Panc1 (cell line): ENCODE results near the gene SENP6. TPM values are rescaled to one million over a fixed set of nuclear protein-coding genes. Genes with fewer than 3 reads are reported as not detected.

Experiments
- ATAC-seq: fragments of 200-7000 bp; cut with Tn5 transposase; 2 replicates; pipeline ENCODE4 v1.9.1; 2020; ENCODE audit warnings: mild to moderate bottlenecking, moderate library complexity
- BruUV-seq: library from RNA; stranded (reverse); fragments of 400-500 nt; replicated peaks from 2 replicates; lab custom pipeline; 2021; lab: Mats Ljungman, UMichigan
- CTCF ChIA-PET: fragments of 300-600 bp; sonication (Branson Sonifier 250); formaldehyde crosslinking; loops from one replicate; lab custom pipeline; 2022; ENCODE audit warnings: antibody characterized with exemption; lab: Charles Lee
- POLR2A ChIA-PET: fragments of 300-600 bp; sonication (Branson Sonifier 250); formaldehyde crosslinking; loops from one replicate; lab custom pipeline; 2022; ENCODE audit warnings: antibody characterized with exemption; lab: Charles Lee
- DNase-seq: peaks from one replicate; pipeline ENCODE4 v3.0.0-alpha.2; 2010; ENCODE audit warnings: low read depth, low spot score
- H3K27ac ChIP-seq: 2 replicates; pipeline ENCODE4 v1.5.1; 2011; ENCODE audit warnings: mild to moderate bottlenecking, low read length, inconsistent platforms
- H3K27me3 ChIP-seq: fragments of 200-500 bp; sonication (Bioruptor generic); 2 replicates; pipeline ENCODE4 v1.6.0; 2014; ENCODE audit warnings: low read length, inconsistent platforms; ENCODE audit not compliant: control insufficient read depth, insufficient read depth
- H3K36me3 ChIP-seq: fragments of 200-500 bp; sonication (Bioruptor generic); 2 replicates; pipeline ENCODE4 v1.5.1; 2014; ENCODE audit warnings: inconsistent platforms, mild to moderate bottlenecking, low read length, moderate library complexity; ENCODE audit not compliant: control insufficient read depth, insufficient read depth
- H3K4me1 ChIP-seq: 2 replicates; pipeline ENCODE4 v1.5.1; 2011; ENCODE audit warnings: inconsistent platforms, mild to moderate bottlenecking, low read length, moderate library complexity; ENCODE audit not compliant: control insufficient read depth, insufficient read depth
- H3K4me3 ChIP-seq, 2 experiments: 2 replicates each; pipeline ENCODE4 v1.5.1; 2011 to 2012; ENCODE audit warnings: low read depth in 2 of 2, low read length in 2 of 2, mild to moderate bottlenecking in 2 of 2, inconsistent platforms in 1 of 2, moderate library complexity in 1 of 2
- H3K9me3 ChIP-seq: fragments of 200-500 bp; sonication (Bioruptor generic); 2 replicates; pipeline ENCODE4 v1.5.1; 2014; ENCODE audit warnings: low read depth, mild to moderate bottlenecking, inconsistent platforms, low read length, moderate library complexity; ENCODE audit not compliant: control insufficient read depth, insufficient read depth
- POLR2AphosphoS5 ChIP-seq: IDR thresholded peaks from 2 replicates; pipeline ENCODE4 v1.6.1; 2012; ENCODE audit warnings: mild to moderate bottlenecking, low read depth, low read length, moderate library complexity
- REST ChIP-seq, 2 experiments: IDR thresholded peaks; 2 replicates each; pipeline ENCODE4 v1.6.1; 2011 to 2012; ENCODE audit warnings: low read depth in 2 of 2, control low read depth in 1 of 2, low read length in 1 of 2, mild to moderate bottlenecking in 1 of 2, moderate library complexity in 1 of 2; ENCODE audit not compliant: insufficient read depth in 1 of 2
- SIN3A ChIP-seq: IDR thresholded peaks from 2 replicates; pipeline ENCODE4 v1.6.1; 2012; ENCODE audit warnings: low read depth, mild to moderate bottlenecking, low read length, moderate library complexity, borderline replicate concordance; ENCODE audit not compliant: insufficient read depth
- TCF7L2 ChIP-seq: IDR thresholded peaks from 2 replicates; pipeline ENCODE4 v1.6.1; 2011; ENCODE audit warnings: mild to moderate bottlenecking, low read depth, low read length, inconsistent platforms
- in situ Hi-C: cut with HindIII; loops from 2 replicates; pipeline ENCODE4 v1.10.0; 2016; ENCODE audit warnings: low sequenced_read_pairs, low pct_unique_long_range_greater_than_20kb
- intact Hi-C: fragments of 100-400 bp; cut with micrococcal nuclease; formaldehyde crosslinking; loops from one replicate; pipeline ENCODE4 v1.10.0; 2022; ENCODE audit not compliant: unreplicated experiment
- total RNA-seq: library from RNA; stranded (reverse); gene quantifications from one replicate; pipeline ENCODE4 v1.2.1, GENCODE V29; 2021; ENCODE audit not compliant: unreplicated experiment
- TF ChIP-seq, protein P1 (sequence below): fragments of 450-650 bp; IDR thresholded peaks from 2 replicates; pipeline ENCODE4 v1.5.1; 2017; ENCODE audit warnings: mild to moderate bottlenecking

Gene SENP6
- total RNA-seq, 1 experiment from 2014 or later: 58.7 TPM

DNA sequence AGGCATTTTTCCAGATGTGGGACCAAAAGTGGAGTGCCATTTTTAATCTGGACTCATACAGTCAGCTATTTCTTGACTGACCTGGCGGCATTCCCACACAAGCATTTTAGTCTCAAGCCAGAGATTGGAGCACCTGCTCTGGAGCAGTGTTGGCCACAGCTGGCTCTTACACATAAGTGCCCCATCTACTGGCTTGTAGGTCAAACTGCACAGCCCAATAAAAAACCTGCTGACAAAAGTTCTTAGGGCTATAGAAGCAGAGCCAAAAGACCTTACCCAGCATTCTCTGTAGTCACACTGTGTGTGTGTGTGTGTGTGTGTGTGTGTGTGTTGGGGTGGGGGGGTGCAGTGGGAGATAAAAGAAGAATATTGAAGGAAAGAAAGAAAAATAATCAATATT is 38.6 kb upstream of the SENP6 start:
- in situ Hi-C loops: no loop called here
- DNase-seq: no peak

GRCh38 chr6:75566137-75566767 is 35.4 kb upstream of the SENP6 start:
- ATAC-seq: no peak
- no TSS peak for BruUV-seq
- no peaks in the 10 kb centered on the region for H3K36me3 ChIP-seq
- no peaks in the 10 kb centered on the region for H3K4me1 ChIP-seq
- intact Hi-C loops: no loop called here
- H3K27ac ChIP-seq: no peak overlapping the region
- H3K27me3 ChIP-seq: no peaks in the 10 kb centered on the region; the same call in 1 of the 2 replicates
- in situ Hi-C loops: no loop called here
- TF ChIP-seq TCF7L2 (no peak), SIN3A (no peak), POLR2AphosphoS5 (no peak), REST (IDR thresholded peaks at IDR 0.05; ENCODE audit: insufficient read depth in 1 of 2, low read depth in 2 of 2, low read length in 1 of 2) (no peak)
- TF ChIP-seq, protein P1, sequence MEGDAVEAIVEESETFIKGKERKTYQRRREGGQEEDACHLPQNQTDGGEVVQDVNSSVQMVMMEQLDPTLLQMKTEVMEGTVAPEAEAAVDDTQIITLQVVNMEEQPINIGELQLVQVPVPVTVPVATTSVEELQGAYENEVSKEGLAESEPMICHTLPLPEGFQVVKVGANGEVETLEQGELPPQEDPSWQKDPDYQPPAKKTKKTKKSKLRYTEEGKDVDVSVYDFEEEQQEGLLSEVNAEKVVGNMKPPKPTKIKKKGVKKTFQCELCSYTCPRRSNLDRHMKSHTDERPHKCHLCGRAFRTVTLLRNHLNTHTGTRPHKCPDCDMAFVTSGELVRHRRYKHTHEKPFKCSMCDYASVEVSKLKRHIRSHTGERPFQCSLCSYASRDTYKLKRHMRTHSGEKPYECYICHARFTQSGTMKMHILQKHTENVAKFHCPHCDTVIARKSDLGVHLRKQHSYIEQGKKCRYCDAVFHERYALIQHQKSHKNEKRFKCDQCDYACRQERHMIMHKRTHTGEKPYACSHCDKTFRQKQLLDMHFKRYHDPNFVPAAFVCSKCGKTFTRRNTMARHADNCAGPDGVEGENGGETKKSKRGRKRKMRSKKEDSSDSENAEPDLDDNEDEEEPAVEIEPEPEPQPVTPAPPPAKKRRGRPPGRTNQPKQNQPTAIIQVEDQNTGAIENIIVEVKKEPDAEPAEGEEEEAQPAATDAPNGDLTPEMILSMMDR: no peak
- H3K4me3 ChIP-seq: no peak overlapping the region
- POLR2A ChIA-PET: no interaction called here
- no peak for DNase-seq
- CTCF ChIA-PET: no interaction called here
- H3K9me3 ChIP-seq: peaks cover 4% of the 10 kb centered on the region; the same call in 1 of the 2 replicates

More for the DNA sequence above, 38.6 kb upstream of the SENP6 start:
- BruUV-seq: no TSS peak
- intact Hi-C loops: no loop called here
- CTCF ChIA-PET: interaction anchor here (0.6 to 1.0 kb wide), 4 partner anchors 9 to 247 kb away, joined by 3 to 7 read pairs (median 4); no protein-coding TSS in a partner anchor
- POLR2A ChIA-PET: no interaction called here
- H3K4me3 ChIP-seq: no peak overlapping the region
- H3K9me3 ChIP-seq: peaks cover 4% of the 10 kb centered on the region; the same call in 1 of the 2 replicates
- H3K27me3 ChIP-seq: no peaks in the 10 kb centered on the region; the same call in 1 of the 2 replicates
- 0 out of 2 replicates have a peak, but pooled peaks have one; percentile 62 for ATAC-seq
- H3K4me1 ChIP-seq: no peaks in the 10 kb centered on the region
- H3K27ac ChIP-seq: no peak overlapping the region
- TF ChIP-seq SIN3A: no peak
- TF ChIP-seq POLR2AphosphoS5: no peak
- TF ChIP-seq, protein P1: peak; percentile 52
- no peak for TF ChIP-seq REST (IDR thresholded peaks at IDR 0.05; ENCODE audit: insufficient read depth in 1 of 2, low read depth in 2 of 2, low read length in 1 of 2)
- TF ChIP-seq TCF7L2: no peak
- H3K36me3 ChIP-seq: no peaks in the 10 kb centered on the region
